Activated T-cell treated with anti-CD3 and anti-CD28 coated beads, Interleukin-2, amount 50 U/mL, for 4 hours (primary cell): ENCODE data around the gene FAM43B. TPM values are rescaled to one million over a fixed set of nuclear protein-coding genes. Genes with fewer than 3 reads are reported as not detected.

Experiments
- ATAC-seq, 2 donors: fragments of 200-7000 bp; cut with Tn5 transposase; one replicate each; pipeline ENCODE4 v1.10.0; 2021
- DNase-seq: peaks from one replicate; pipeline ENCODE4 v3.0.0-alpha.2; 2020
- H3K27me3 Mint-ChIP-seq: one replicate; pipeline ENCODE4 v1.8.0; 2021; ENCODE audit warnings: low read depth, mixed read lengths
- H3K36me3 Mint-ChIP-seq: one replicate; pipeline ENCODE4 v1.8.0; 2022; ENCODE audit warnings: mixed read lengths; ENCODE audit not compliant: insufficient read depth
- H3K4me1 Mint-ChIP-seq: one replicate; pipeline ENCODE4 v1.8.0; 2021; ENCODE audit warnings: low read depth, mixed read lengths
- H3K4me3 Mint-ChIP-seq: one replicate; pipeline ENCODE4 v1.8.0; 2021; ENCODE audit warnings: mild to moderate bottlenecking, moderate library complexity, mixed read lengths
- H3K9me3 Mint-ChIP-seq: one replicate; pipeline ENCODE4 v1.8.0; 2021; ENCODE audit warnings: mixed read lengths
- total RNA-seq, 3 donors: library from RNA; stranded (reverse); gene quantifications; one replicate each; pipeline ENCODE4 v1.2.1, GENCODE V29; 2021

FAM43B gene
- total RNA-seq, 3 donors from 2014 or later = 0.08 TPM; not detected in 2

GRCh38 chr1:20534659-20535417, 17.5 kb upstream of the FAM43B start:
- Mint-ChIP-seq H3K27me3 (peaks cover 37% of the 10 kb centered on the region), H3K4me3 (no peak overlapping the region), H3K9me3 (no peaks in the 10 kb centered on the region), H3K4me1 (no peaks in the 10 kb centered on the region), H3K36me3 (no peaks in the 10 kb centered on the region)
- DNase-seq (no peak), ATAC-seq (no peak)

DNA sequence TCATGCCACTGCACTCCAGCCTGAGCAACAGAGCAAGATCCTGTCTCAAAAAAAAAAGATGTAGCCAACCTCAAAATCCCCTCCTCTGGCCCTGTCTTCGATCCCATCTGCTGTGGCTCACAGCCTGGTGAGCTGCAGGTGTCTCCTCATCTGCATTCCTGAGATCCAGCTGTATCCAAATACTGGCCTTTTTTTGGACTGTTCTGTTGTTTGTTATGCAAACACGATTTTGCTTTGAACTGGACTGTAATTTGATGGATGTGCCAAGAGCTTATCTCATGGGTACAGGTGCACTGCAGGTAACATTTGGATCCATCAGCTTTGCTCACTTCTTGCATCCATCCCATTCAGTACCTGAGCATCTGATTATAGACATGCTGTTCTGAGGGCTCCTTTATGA, 14.1 kb upstream of the FAM43B start:
- ATAC-seq (no peak), DNase-seq (no peak)
- no peaks in the 10 kb centered on the region for H3K36me3 Mint-ChIP-seq
- H3K4me1 Mint-ChIP-seq = no peaks in the 10 kb centered on the region
- peaks cover 40% of the 10 kb centered on the region for H3K27me3 Mint-ChIP-seq
- H3K9me3 Mint-ChIP-seq = no peaks in the 10 kb centered on the region
- H3K4me3 Mint-ChIP-seq = no peak overlapping the region

- Mint-ChIP-seq H3K4me1 (no peaks in the 10 kb centered on the region), H3K27me3 (peaks cover 38% of the 10 kb centered on the region), H3K4me3 (no peak overlapping the region)
Observed at GRCh38 chr1:20538760-20539551, 13.4 kb upstream of the FAM43B start.

GRCh38 chr1:20540281-20540680, 12.1 kb upstream of the FAM43B start:
- Mint-ChIP-seq H3K9me3 (no peaks in the 10 kb centered on the region), H3K36me3 (no peaks in the 10 kb centered on the region), H3K4me1 (no peaks in the 10 kb centered on the region), H3K4me3 (no peak overlapping the region), H3K27me3 (peaks cover 30% of the 10 kb centered on the region)
- no peak for ATAC-seq
- DNase-seq = no peak

More at GRCh38 chr1:20538760-20539551, 13.4 kb upstream of the FAM43B start:
- DNase-seq (no peak), ATAC-seq (no peak)
- no peaks in the 10 kb centered on the region for H3K36me3 Mint-ChIP-seq
- no peaks in the 10 kb centered on the region for H3K9me3 Mint-ChIP-seq

- ATAC-seq (no peak), DNase-seq (no peak)
- peaks cover 34% of the 10 kb centered on the region for H3K27me3 Mint-ChIP-seq
- no peaks in the 10 kb centered on the region for H3K9me3 Mint-ChIP-seq
- H3K4me1 Mint-ChIP-seq = no peaks in the 10 kb centered on the region
- no peaks in the 10 kb centered on the region for H3K36me3 Mint-ChIP-seq
- no peak overlapping the region for H3K4me3 Mint-ChIP-seq
Observed at GRCh38 chr1:20546637-20547036, 5.7 kb upstream of the FAM43B start.

DNA sequence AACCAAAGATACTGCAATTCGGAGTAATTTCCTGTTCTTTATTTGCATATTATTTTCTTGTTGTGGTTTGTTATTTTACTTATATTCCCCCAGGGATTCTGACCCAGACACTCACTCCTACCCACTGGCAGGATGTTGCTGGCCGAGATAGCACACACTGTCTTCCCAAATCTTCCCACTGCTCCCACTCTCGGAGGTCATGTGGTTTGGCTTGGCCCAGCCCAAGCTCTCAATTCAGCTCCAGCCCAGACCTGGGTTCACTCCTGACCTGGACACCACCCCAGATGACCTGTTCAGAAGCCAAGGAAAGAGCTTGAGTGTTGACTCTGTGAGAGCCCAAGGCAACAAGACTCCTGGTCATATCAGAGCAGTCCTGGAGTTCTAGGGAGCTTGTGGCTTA, 1.2 kb upstream of the FAM43B start:
- no peaks in the 10 kb centered on the region for H3K36me3 Mint-ChIP-seq
- peaks cover 2% of the 10 kb centered on the region for H3K4me1 Mint-ChIP-seq
- peaks cover 45% of the 10 kb centered on the region for H3K27me3 Mint-ChIP-seq
- H3K9me3 Mint-ChIP-seq = no peaks in the 10 kb centered on the region
- H3K4me3 Mint-ChIP-seq = no peak overlapping the region
- no peak for DNase-seq
- ATAC-seq = no peak

- Mint-ChIP-seq H3K36me3 (no peaks in the 10 kb centered on the region), H3K4me1 (peaks cover 2% of the 10 kb centered on the region), H3K9me3 (no peaks in the 10 kb centered on the region), H3K27me3 (peaks cover 39% of the 10 kb centered on the region), H3K4me3 (no peak overlapping the region)
- DNase-seq = no peak
- ATAC-seq = no peak
Observed at GRCh38 chr1:20552728-20553445, 514 bp downstream of the FAM43B start.

- H3K36me3 Mint-ChIP-seq = no peaks in the 10 kb centered on the region
- peaks cover 2% of the 10 kb centered on the region for H3K4me1 Mint-ChIP-seq
- no peak overlapping the region for H3K4me3 Mint-ChIP-seq
- ATAC-seq = no peak
- peaks cover 37% of the 10 kb centered on the region for H3K27me3 Mint-ChIP-seq
- H3K9me3 Mint-ChIP-seq = no peaks in the 10 kb centered on the region
- DNase-seq = no peak
Observed at GRCh38 chr1:20555025-20555757, 2.8 kb downstream of the FAM43B start.

- DNase-seq (no peak), ATAC-seq (no peak)
- H3K4me3 Mint-ChIP-seq = no peak overlapping the region
- peaks cover 2% of the 10 kb centered on the region for H3K4me1 Mint-ChIP-seq
- no peaks in the 10 kb centered on the region for H3K9me3 Mint-ChIP-seq
- H3K36me3 Mint-ChIP-seq = no peaks in the 10 kb centered on the region
- peaks cover 38% of the 10 kb centered on the region for H3K27me3 Mint-ChIP-seq
Observed at GRCh38 chr1:20555758-20556120, 3.4 kb downstream of the FAM43B start.

GRCh38 chr1:20558191-20558590, 5.8 kb downstream of the FAM43B start:
- H3K4me3 Mint-ChIP-seq = no peak overlapping the region
- DNase-seq (no peak), ATAC-seq (no peak)
- peaks cover 39% of the 10 kb centered on the region for H3K27me3 Mint-ChIP-seq
- no peaks in the 10 kb centered on the region for H3K36me3 Mint-ChIP-seq
- peaks cover 2% of the 10 kb centered on the region for H3K4me1 Mint-ChIP-seq
- H3K9me3 Mint-ChIP-seq = no peaks in the 10 kb centered on the region

DNA sequence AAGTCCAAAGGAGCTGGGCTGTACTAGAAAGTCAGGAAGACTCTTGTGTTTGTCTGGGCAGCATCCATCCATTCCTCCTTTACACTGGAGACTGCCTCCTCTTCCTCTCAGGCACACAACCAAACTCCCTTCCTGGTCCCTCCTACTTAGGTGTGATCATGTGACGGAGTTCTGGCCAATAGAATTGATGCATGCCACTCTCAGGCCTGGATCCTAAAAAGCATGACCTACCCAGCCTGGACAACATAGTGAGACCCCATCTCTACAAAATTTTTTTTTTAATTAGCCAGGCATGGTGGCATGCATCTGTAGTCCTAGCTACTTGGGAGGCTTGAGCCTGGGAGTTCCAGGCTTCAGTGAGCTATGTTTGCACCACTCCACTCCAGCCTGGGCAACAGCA, 8.6 kb downstream of the FAM43B start:
- no peak for DNase-seq
- Mint-ChIP-seq H3K4me1 (no peaks in the 10 kb centered on the region), H3K27me3 (peaks cover 21% of the 10 kb centered on the region), H3K36me3 (no peaks in the 10 kb centered on the region), H3K9me3 (no peaks in the 10 kb centered on the region), H3K4me3 (no peak overlapping the region)
- ATAC-seq = no peak

- DNase-seq (no peak), ATAC-seq (no peak)
- H3K36me3 Mint-ChIP-seq = no peaks in the 10 kb centered on the region
- no peaks in the 10 kb centered on the region for H3K4me1 Mint-ChIP-seq
- peaks cover 27% of the 10 kb centered on the region for H3K27me3 Mint-ChIP-seq
- no peak overlapping the region for H3K4me3 Mint-ChIP-seq
- H3K9me3 Mint-ChIP-seq = no peaks in the 10 kb centered on the region
Observed at GRCh38 chr1:20565234-20565633, 12.9 kb downstream of the FAM43B start.

DNA sequence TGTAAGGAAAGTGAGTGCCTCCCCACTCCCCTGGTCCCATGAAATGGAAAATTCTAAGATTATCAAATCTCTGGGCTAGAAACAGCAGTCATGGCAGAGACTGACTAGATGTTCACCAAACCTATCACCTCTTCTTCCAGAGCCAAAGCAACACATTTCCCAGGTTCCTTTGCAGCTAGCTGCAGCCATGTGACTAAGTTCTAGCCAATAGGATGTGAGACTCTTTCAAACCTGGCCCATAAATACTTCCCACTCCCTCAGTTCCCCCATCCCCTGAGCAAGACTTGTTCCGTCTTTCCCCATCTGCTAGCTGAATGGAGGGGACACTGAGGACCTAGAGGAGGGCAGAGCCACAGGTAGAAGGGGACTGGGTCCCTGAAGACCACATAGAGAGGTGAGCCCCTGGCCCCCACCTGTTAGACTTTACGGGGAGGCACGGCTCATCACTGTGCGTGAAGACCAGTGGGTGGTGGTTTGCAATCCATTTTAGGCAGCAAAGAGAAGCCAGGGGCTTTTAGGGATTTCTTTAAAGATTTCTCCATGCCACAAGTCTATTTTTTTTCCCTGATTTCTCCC, 17.2 kb downstream of the FAM43B start:
- Mint-ChIP-seq H3K36me3 (no peaks in the 10 kb centered on the region), H3K4me3 (no peak overlapping the region), H3K27me3 (peaks cover 24% of the 10 kb centered on the region), H3K9me3 (peaks cover 4% of the 10 kb centered on the region), H3K4me1 (peaks cover 3% of the 10 kb centered on the region)
- no peak for ATAC-seq
- no peak for DNase-seq

DNA sequence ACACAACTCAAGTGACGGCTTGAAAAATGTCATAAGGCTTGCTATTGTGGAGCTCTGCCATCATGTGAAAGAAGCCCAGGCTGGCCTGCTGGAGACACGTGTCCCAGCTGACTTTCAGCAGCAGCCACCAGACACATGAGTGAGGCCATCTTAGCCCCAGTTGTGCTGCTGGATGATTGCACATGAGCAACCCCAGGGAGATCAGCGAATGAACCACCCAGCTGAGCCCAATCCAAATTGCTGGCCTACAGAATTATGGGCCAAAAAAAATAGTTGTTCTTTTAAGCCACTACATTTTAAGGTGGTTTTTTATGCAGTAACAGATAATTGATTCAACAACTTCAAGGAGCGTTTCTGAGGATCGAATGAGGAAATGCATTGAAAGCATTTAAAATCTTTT, 19.1 kb downstream of the FAM43B start:
- Mint-ChIP-seq H3K9me3 (peaks cover 4% of the 10 kb centered on the region), H3K36me3 (no peaks in the 10 kb centered on the region), H3K4me3 (no peak overlapping the region), H3K27me3 (peaks cover 34% of the 10 kb centered on the region), H3K4me1 (peaks cover 3% of the 10 kb centered on the region)
- ATAC-seq = no peak
- no peak for DNase-seq
